MM.1S (cell line): Measurements from ENCODE around the gene LTO1.

Experiments
- DNase-seq: peaks from one replicate; pipeline ENCODE4 v3.0.0-alpha.2; 2015
- H2AFZ ChIP-seq: fragments of 300-600 bp; sonication (generic); 2 replicates; pipeline ENCODE4 v1.6.0; 2016; ENCODE audit warnings: antibody characterized with exemption, low read length
- H3F3A ChIP-seq: fragments of 300-600 bp; sonication (generic); 2 replicates; pipeline ENCODE4 v1.6.1; 2016; ENCODE audit warnings: mild to moderate bottlenecking, antibody characterized with exemption, low read length, moderate library complexity, mixed read lengths; ENCODE audit not compliant: insufficient read depth
- H3K27ac ChIP-seq: fragments of 300-600 bp; sonication (generic); 2 replicates; pipeline ENCODE4 v1.5.1; 2016; ENCODE audit warnings: mild to moderate bottlenecking, low read length
- H3K27me3 ChIP-seq: fragments of 300-600 bp; sonication (generic); replicated peaks from 2 replicates; pipeline ENCODE4 v1.6.0; 2016; ENCODE audit warnings: low read length; ENCODE audit not compliant: insufficient read depth
- H3K36me3 ChIP-seq: fragments of 300-600 bp; sonication (generic); replicated peaks from 2 replicates; pipeline ENCODE4 v1.6.1; 2016; ENCODE audit warnings: mild to moderate bottlenecking, low read length, mixed read lengths; ENCODE audit not compliant: insufficient read depth
- H3K4me1 ChIP-seq: fragments of 300-600 bp; sonication (generic); 2 replicates; pipeline ENCODE4 v1.6.1; 2016; ENCODE audit warnings: low read length, mixed read lengths
- H3K4me2 ChIP-seq: fragments of 300-600 bp; sonication (generic); 2 replicates; pipeline ENCODE4 v1.6.0; 2016; ENCODE audit warnings: low read depth, low read length
- H3K4me3 ChIP-seq: fragments of 300-600 bp; sonication (generic); 2 replicates; pipeline ENCODE4 v1.5.1; 2016; ENCODE audit warnings: low read length, mixed read lengths
- H3K79me2 ChIP-seq: fragments of 300-600 bp; sonication (generic); 2 replicates; pipeline ENCODE4 v1.6.1; 2016; ENCODE audit warnings: mixed run types, low read length, mixed read lengths
- H3K9ac ChIP-seq: fragments of 300-600 bp; sonication (generic); 2 replicates; pipeline ENCODE4 v1.6.1; 2016; ENCODE audit warnings: low read length, mixed read lengths
- H3K9me2 ChIP-seq: fragments of 300-600 bp; sonication (generic); replicated peaks from 2 replicates; pipeline ENCODE4 v1.6.1; 2016; ENCODE audit warnings: mild to moderate bottlenecking, low read length, mixed read lengths; ENCODE audit not compliant: insufficient read depth
- H3K9me3 ChIP-seq: fragments of 300-600 bp; sonication (generic); replicated peaks from 2 replicates; pipeline ENCODE4 v1.6.1; 2016; ENCODE audit warnings: mild to moderate bottlenecking, low read length, mixed read lengths; ENCODE audit not compliant: insufficient read depth
- H4K20me1 ChIP-seq: fragments of 300-600 bp; sonication (generic); 2 replicates; pipeline ENCODE4 v1.6.1; 2016; ENCODE audit warnings: mild to moderate bottlenecking, low read length, moderate library complexity, mixed read lengths; ENCODE audit not compliant: insufficient read depth
- EZH2 ChIP-seq: fragments of 300-600 bp; sonication (generic); optimal IDR thresholded peaks from 2 replicates; pipeline ENCODE3; 2017; ENCODE audit warnings: low read depth, mild to moderate bottlenecking, antibody characterized with exemption, low read length, mixed read lengths
- EZH2phosphoT487 ChIP-seq: fragments of 300-600 bp; sonication (generic); IDR thresholded peaks from 2 replicates; pipeline ENCODE4 v1.6.1; 2018; ENCODE audit warnings: antibody characterized with exemption, low read length
- TF ChIP-seq, protein P1 (sequence below): fragments of 300-600 bp; sonication (generic); IDR thresholded peaks from 2 replicates; pipeline ENCODE4 v1.5.1; 2016; ENCODE audit warnings: antibody characterized with exemption, low read length, mixed read lengths

Gene LTO1

DNA sequence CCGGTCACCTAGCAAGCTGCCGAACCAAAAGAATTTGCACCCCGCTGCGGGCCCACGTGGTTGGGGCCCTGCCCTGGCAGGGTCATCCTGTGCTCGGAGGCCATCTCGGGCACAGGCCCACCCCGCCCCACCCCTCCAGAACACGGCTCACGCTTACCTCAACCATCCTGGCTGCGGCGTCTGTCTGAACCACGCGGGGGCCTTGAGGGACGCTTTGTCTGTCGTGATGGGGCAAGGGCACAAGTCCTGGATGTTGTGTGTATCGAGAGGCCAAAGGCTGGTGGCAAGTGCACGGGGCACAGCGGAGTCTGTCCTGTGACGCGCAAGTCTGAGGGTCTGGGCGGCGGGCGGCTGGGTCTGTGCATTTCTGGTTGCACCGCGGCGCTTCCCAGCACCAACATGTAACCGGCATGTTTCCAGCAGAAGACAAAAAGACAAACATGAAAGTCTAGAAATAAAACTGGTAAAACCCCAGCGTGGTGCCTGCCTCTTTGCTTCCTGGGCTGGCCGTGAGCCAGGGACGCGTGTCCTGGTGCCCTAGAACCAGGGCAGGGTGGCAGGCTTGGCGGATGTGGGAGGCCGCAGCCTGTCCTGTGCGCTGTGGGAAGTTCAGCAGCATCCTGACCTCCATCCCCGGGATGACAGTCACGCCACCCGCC is 21.0 kb downstream of the LTO1 start:
- Histone ChIP-seq H3K4me2 (no peak overlapping the region), H3K9me2 (no peaks in the 10 kb centered on the region), H4K20me1 (no peaks in the 10 kb centered on the region), H3K4me1 (no peaks in the 10 kb centered on the region), H3K27me3 (peaks cover 7% of the 10 kb centered on the region), H3K27ac (no peak overlapping the region), H3F3A (no peaks in the 10 kb centered on the region), H3K9ac (no peak overlapping the region), H3K36me3 (no peaks in the 10 kb centered on the region), H3K9me3 (no peaks in the 10 kb centered on the region), H3K79me2 (no peaks in the 10 kb centered on the region), H3K4me3 (no peak overlapping the region), H2AFZ (no peak overlapping the region)
- DNase-seq = no peak
- TF ChIP-seq EZH2phosphoT487 = no peak
- TF ChIP-seq, protein P1, sequence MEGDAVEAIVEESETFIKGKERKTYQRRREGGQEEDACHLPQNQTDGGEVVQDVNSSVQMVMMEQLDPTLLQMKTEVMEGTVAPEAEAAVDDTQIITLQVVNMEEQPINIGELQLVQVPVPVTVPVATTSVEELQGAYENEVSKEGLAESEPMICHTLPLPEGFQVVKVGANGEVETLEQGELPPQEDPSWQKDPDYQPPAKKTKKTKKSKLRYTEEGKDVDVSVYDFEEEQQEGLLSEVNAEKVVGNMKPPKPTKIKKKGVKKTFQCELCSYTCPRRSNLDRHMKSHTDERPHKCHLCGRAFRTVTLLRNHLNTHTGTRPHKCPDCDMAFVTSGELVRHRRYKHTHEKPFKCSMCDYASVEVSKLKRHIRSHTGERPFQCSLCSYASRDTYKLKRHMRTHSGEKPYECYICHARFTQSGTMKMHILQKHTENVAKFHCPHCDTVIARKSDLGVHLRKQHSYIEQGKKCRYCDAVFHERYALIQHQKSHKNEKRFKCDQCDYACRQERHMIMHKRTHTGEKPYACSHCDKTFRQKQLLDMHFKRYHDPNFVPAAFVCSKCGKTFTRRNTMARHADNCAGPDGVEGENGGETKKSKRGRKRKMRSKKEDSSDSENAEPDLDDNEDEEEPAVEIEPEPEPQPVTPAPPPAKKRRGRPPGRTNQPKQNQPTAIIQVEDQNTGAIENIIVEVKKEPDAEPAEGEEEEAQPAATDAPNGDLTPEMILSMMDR = no peak
- no peak for TF ChIP-seq EZH2

DNA sequence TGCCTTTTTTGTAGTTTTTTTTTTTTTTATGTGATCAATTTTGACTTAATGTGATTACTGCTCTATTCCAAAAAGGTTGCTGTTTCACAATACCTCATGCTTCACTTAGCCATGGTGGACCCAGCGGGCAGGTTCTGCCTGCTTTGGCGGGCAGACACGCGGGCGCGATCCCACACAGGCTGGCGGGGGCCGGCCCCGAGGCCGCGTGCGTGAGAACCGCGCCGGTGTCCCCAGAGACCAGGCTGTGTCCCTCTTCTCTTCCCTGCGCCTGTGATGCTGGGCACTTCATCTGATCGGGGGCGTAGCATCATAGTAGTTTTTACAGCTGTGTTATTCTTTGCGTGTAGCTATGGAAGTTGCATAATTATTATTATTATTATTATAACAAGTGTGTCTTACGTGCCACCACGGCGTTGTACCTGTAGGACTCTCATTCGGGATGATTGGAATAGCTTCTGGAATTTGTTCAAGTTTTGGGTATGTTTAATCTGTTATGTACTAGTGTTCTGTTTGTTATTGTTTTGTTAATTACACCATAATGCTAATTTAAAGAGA is 21.7 kb downstream of the LTO1 start:
- H3K9me2 ChIP-seq = no peaks in the 10 kb centered on the region
- no peaks in the 10 kb centered on the region for H3K36me3 ChIP-seq
- no peak overlapping the region for H3K4me2 ChIP-seq
- peaks cover 7% of the 10 kb centered on the region for H3K27me3 ChIP-seq
- no peaks in the 10 kb centered on the region for H3K9me3 ChIP-seq
- H3K9ac ChIP-seq = no peak overlapping the region
- H3K4me1 ChIP-seq = no peaks in the 10 kb centered on the region
- H3K4me3 ChIP-seq = no peak overlapping the region
- H3K79me2 ChIP-seq = no peaks in the 10 kb centered on the region
- H3F3A ChIP-seq = no peaks in the 10 kb centered on the region
- H2AFZ ChIP-seq = no peak overlapping the region
- DNase-seq = no peak
- no peak overlapping the region for H3K27ac ChIP-seq
- TF ChIP-seq EZH2phosphoT487 = no peak
- TF ChIP-seq, protein P1 = no peak
- TF ChIP-seq EZH2 = no peak
- H4K20me1 ChIP-seq = no peaks in the 10 kb centered on the region

DNA sequence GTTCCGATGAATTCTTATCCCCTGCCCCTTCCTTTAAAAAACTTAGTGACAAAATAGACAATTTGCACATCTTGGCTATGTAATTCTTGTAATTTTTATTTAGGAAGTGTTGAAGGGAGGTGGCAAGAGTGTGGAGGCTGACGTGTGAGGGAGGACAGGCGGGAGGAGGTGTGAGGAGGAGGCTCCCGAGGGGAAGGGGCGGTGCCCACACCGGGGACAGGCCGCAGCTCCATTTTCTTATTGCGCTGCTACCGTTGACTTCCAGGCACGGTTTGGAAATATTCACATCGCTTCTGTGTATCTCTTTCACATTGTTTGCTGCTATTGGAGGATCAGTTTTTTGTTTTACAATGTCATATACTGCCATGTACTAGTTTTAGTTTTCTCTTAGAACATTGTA is 22.2 kb downstream of the LTO1 start:
- Histone ChIP-seq H3K9me2 (no peaks in the 10 kb centered on the region), H3K9ac (no peak overlapping the region), H2AFZ (no peak overlapping the region), H3K36me3 (no peaks in the 10 kb centered on the region), H4K20me1 (no peaks in the 10 kb centered on the region), H3K9me3 (no peaks in the 10 kb centered on the region), H3F3A (no peaks in the 10 kb centered on the region), H3K79me2 (no peaks in the 10 kb centered on the region), H3K27me3 (peaks cover 7% of the 10 kb centered on the region), H3K4me1 (no peaks in the 10 kb centered on the region), H3K27ac (no peak overlapping the region), H3K4me2 (no peak overlapping the region), H3K4me3 (no peak overlapping the region)
- no peak for DNase-seq
- TF ChIP-seq, protein P1 = no peak
- no peak for TF ChIP-seq EZH2
